Dendritic cell treated with granulocyte-macrophage colony-stimulating factor and Interleukin-4, amounts not matched to agents 40 ng/mL and 50 ng/mL, for 4 days (primary cell): ENCODE measurements around the gene RORB.
A peak's percentile ranks its signal among the peaks of the same experiment; 100 is the strongest.

ENCODE experiments used
- H3K27ac Mint-ChIP-seq: one replicate; pipeline ENCODE4 v1.8.0; 2022; ENCODE audit warnings: mild to moderate bottlenecking, mixed read lengths
- H3K27me3 Mint-ChIP-seq: one replicate; pipeline ENCODE4 v1.8.0; 2022; ENCODE audit warnings: mild to moderate bottlenecking, mixed read lengths
- H3K36me3 Mint-ChIP-seq: one replicate; pipeline ENCODE4 v1.8.0; 2022; ENCODE audit warnings: low read depth, mixed read lengths
- H3K4me1 Mint-ChIP-seq: one replicate; pipeline ENCODE4 v1.8.0; 2022; ENCODE audit warnings: low read depth, mixed read lengths
- H3K4me3 Mint-ChIP-seq: one replicate; pipeline ENCODE4 v1.8.0; 2022; ENCODE audit warnings: mild to moderate bottlenecking, moderate library complexity, mixed read lengths
- H3K9me3 Mint-ChIP-seq: one replicate; pipeline ENCODE4 v1.8.0; 2022; ENCODE audit warnings: mixed read lengths
- intact Hi-C: fragments of 100-400 bp; cut with micrococcal nuclease; formaldehyde crosslinking; loops from one replicate; pipeline ENCODE4 v1.15.0; 2022

The RORB gene

DNA sequence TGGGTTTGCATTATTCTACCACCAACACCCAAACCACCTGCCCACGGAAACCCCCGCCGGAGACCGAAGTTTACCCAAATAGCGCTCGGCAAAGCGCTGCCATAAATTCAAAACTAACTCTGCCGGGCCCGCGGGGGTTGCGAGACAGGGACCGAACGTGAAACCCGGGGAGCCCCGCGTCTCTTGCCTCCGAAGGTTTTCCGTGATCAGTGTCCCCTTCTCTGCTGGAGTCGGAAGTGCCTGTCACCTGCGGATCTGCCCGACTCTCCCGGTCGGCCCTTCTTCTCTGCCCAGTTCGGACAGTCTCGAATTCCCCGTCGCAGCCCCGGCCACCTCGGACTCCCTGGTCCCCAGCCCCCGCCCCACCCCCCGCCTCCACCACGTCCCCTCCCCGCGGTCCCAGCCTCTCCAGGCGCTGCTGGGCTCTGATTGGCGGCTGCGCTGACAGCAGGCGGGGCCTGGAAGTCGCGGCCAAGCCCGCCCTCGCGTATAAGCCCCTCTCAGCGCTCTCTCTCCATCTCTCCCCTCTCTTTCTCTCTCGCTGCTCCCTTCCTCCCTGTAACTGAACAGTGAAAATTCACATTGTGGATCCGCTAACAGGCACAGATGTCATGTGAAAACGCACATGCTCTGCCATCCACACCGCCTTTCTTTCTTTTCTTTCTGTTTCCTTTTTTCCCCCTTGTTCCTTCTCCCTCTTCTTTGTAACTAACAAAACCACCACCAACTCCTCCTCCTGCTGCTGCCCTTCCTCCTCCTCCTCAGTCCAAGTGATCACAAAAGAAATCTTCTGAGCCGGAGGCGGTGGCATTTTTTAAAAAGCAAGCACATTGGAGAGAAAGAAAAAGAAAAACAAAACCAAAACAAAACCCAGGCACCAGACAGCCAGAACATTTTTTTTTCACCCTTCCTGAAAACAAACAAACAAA, at the start of gene RORB:
Gene RORB (plus strand): TSS at position 517 of the 929 bp plus-strand sequence. CDS start 642 bp downstream, outside the sequence.
- intact Hi-C loops, result no loop called here
- Mint-ChIP-seq H3K27ac (peak within 1 kb of the TSS; percentile 10), H3K27me3 (peaks cover 71% of the 10 kb centered on the region), H3K9me3 (no peaks in the 10 kb centered on the region), H3K4me3 (peak within 1 kb of the TSS; percentile 83), H3K4me1 (peaks cover 43% of the 10 kb centered on the region), H3K36me3 (peaks cover 8% of the 10 kb centered on the region)

DNA sequence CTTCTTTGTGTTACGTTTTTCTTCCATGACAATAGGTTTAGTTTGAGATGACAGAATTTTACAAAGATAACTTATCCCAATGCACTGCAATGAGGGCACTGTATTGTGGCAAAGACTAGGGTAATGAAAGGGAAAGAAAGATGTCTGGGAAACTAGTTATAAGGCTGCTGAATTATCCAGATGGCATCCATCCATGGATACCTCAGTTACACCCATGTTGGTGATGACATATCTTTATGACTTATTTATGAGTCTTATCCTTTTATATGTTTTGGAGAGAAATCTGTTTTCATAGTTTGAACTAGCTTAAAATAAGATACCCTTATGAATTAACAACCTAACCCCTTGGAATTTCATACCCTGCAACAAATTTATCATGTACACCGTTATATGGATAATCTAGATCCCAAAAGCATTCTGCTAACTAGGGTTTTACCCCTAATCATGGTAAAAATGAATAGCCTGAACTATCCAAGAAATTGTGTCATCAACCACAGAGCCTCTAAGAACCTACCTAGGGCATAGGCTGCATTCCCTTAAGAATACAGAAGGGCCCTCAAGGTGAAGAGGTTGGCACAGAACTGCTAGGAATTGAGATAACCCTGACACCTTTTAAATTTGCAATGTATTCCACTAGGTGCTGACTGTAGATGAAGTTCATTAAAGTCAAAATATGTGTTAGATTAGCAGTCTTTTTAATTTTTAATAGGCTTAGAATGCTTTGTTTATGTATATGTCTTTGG, 49.5 kb upstream of the RORB start:
- H3K36me3 Mint-ChIP-seq, result no peaks in the 10 kb centered on the region
- intact Hi-C loops, result no loop called here
- H3K4me3 Mint-ChIP-seq, result no peak overlapping the region
- H3K9me3 Mint-ChIP-seq, result peaks cover 7% of the 10 kb centered on the region
- H3K4me1 Mint-ChIP-seq, result no peaks in the 10 kb centered on the region
- no peak overlapping the region for H3K27ac Mint-ChIP-seq
- peaks cover 2% of the 10 kb centered on the region for H3K27me3 Mint-ChIP-seq

DNA sequence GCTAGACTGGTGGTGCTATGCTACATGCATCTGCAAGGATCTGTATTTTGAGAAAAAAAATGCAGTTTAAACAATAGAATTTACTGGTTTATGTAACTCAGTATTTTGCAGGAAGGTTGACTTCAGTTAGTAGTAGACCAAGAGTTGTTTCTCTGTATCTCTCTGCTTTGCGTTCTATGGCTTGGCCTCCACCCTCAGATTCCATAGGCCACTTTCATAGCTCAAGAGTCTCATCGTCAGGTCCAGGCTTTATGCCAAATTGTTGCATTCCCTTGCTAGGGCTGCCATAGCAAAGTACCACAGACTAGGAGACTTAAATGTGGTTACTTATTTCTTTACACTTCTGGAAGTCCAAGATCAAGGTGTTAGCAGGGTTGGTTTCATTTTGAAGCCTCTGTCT, 48.1 kb upstream of the RORB start:
- Mint-ChIP-seq H3K27ac (no peak overlapping the region), H3K4me1 (no peaks in the 10 kb centered on the region), H3K9me3 (peaks cover 9% of the 10 kb centered on the region), H3K36me3 (no peaks in the 10 kb centered on the region), H3K27me3 (peaks cover 2% of the 10 kb centered on the region), H3K4me3 (no peak overlapping the region)
- intact Hi-C loops, result no loop called here

DNA sequence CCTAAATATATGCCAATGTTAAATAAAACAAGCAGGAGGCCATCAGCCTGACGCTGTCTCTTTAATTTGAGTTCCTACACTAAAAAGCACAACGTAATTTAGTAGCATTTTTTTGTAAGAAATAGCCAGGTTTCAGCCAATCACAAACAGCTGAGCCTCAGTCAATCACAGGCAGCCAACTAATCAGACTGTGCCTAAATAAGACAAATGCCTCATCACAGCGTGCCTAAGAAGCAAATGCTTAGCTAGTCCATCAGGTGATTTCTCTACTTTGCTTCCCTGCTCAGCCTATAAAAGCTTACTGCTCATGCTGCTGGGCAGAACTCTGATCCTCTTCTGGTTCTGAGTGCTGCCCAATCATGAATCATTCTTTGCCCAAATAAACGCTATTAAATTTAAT, 38.3 kb upstream of the RORB start:
- no peaks in the 10 kb centered on the region for H3K36me3 Mint-ChIP-seq
- H3K9me3 Mint-ChIP-seq, result no peaks in the 10 kb centered on the region
- H3K27ac Mint-ChIP-seq, result no peak overlapping the region
- H3K27me3 Mint-ChIP-seq, result peaks cover 22% of the 10 kb centered on the region
- peaks cover 3% of the 10 kb centered on the region for H3K4me1 Mint-ChIP-seq
- no peak overlapping the region for H3K4me3 Mint-ChIP-seq
- intact Hi-C loops, result no loop called here

DNA sequence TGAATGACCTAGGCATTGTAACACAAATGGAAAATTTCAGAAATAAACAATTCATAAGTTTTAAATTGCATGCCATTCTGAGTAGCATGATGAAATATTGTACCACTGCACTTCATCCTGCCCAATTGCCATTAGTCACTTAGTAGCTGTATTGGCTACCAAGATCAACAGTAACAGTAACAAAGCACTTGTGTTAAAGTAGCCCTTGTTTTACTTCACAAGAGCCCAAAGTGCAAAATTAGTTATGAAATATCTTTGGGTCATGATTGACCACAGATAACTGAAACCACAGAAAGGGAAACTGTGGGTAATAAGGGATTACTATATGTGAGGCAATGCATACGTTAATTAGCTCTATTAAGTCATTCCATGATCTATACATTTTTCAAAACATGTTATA, 33.3 kb upstream of the RORB start:
- Mint-ChIP-seq H3K27ac (no peak overlapping the region), H3K9me3 (no peaks in the 10 kb centered on the region), H3K36me3 (no peaks in the 10 kb centered on the region), H3K27me3 (peaks cover 31% of the 10 kb centered on the region), H3K4me3 (no peak overlapping the region), H3K4me1 (peaks cover 4% of the 10 kb centered on the region)
- intact Hi-C loops, result no loop called here

DNA sequence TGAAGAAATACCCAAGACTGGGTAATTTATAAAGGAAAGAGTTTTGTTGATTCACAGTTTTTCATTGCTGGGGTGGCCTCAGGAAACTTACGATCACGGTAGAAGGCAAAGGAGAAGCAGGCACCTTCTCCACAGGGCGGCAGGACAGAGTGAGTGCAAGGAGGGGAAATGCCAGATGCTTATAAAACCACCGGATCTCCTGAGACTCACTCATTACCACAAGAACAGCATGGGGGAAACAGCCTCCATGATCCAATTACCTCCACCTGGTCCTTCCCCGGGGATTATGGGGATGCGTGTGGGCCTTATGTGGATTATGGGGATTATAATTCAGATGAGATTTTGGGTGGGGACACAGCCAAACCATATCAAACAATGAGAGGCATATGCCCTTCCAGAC, 18.5 kb upstream of the RORB start:
- no peaks in the 10 kb centered on the region for H3K36me3 Mint-ChIP-seq
- H3K4me3 Mint-ChIP-seq, result no peak overlapping the region
- peaks cover 21% of the 10 kb centered on the region for H3K9me3 Mint-ChIP-seq

DNA sequence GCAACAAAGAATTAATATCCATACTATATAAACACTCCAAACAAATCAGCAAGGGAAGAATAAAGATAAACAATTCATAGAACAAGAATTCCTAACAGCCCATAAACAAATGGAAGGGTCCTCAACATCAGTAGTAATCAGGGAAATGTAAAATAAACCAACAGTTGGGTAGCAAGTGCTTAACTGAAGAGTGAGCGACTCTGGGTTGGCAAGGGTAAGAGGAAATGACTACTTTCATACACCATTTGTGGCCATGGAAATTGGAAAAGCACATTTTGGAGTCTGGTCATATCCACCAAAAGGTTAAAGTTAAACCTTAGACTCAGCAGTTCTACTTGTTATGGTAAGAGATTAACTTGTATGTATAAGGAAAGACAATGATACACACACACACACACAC, 17.4 kb upstream of the RORB start:
- Mint-ChIP-seq H3K27me3 (peaks cover 7% of the 10 kb centered on the region), H3K4me3 (no peak overlapping the region), H3K4me1 (no peaks in the 10 kb centered on the region), H3K9me3 (peaks cover 21% of the 10 kb centered on the region), H3K36me3 (no peaks in the 10 kb centered on the region), H3K27ac (no peak overlapping the region)
- intact Hi-C loops, result no loop called here

More for the DNA sequence above, 18.5 kb upstream of the RORB start:
- H3K4me1 Mint-ChIP-seq, result no peaks in the 10 kb centered on the region
- peaks cover 7% of the 10 kb centered on the region for H3K27me3 Mint-ChIP-seq
- intact Hi-C loops, result no loop called here
- no peak overlapping the region for H3K27ac Mint-ChIP-seq

DNA sequence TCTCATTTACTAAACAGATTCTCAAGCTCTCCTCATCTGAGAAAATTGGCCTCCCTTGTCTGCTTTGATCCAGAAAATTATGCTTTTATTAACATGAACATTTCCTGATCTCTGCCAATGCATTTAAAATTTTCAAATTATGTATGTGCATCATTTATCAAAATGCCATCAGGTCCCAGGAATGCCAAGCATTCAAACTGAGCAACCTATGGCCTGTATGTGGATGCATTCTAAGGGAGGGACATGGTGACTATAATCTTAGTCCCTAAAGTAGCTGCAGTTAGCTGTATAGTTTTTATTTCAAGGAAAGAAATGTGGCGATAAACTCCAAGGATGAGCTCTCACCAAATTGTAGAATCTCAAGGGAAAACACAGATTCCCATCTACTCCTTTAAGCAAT, 9.7 kb upstream of the RORB start:
- no peaks in the 10 kb centered on the region for H3K4me1 Mint-ChIP-seq
- no peak overlapping the region for H3K27ac Mint-ChIP-seq
- H3K4me3 Mint-ChIP-seq, result no peak overlapping the region
- no peaks in the 10 kb centered on the region for H3K9me3 Mint-ChIP-seq
- intact Hi-C loops, result no loop called here
- peaks cover 20% of the 10 kb centered on the region for H3K27me3 Mint-ChIP-seq
- H3K36me3 Mint-ChIP-seq, result no peaks in the 10 kb centered on the region

DNA sequence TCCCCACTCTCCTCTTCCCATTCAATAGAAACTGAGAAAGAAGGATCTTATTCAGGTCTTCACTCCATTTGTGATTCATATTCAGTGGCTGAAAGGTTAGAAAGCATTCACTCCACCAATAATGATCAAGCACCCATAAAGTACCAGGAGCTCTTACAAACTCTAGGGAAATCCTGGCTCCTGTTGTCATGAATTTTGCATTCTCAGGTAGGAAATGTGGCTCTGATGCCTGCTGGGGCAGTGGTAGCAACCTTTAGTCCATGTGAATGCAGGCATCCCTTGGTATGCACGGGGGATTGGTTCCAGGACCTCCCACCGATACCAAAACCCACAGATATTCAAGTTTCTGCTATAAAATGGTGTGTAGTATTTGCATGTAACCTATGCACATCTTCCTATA, 3.6 kb upstream of the RORB start:
- Mint-ChIP-seq H3K4me3 (no peak overlapping the region), H3K4me1 (peaks cover 22% of the 10 kb centered on the region), H3K9me3 (no peaks in the 10 kb centered on the region), H3K27me3 (peaks cover 50% of the 10 kb centered on the region), H3K36me3 (peaks cover 8% of the 10 kb centered on the region), H3K27ac (no peak overlapping the region)
- intact Hi-C loops, result no loop called here

DNA sequence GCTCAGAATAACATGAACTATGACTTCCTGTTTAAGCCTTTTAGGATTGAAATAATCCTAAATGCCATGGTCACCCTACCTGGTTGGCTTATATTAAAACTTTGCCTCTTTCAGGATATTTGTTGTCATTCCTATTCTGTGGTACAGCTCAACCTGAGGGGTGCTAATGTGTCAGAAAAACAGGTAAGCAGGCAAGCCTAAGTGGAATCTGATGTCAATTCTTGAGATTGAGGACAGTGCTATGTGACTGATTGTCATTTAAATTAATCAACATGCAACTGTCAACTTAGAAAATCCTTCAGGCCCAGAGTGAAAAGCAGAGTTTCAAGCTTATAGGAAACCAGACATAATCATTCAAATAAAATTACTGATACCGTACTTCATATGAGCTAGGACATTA, 2.6 kb upstream of the RORB start:
- intact Hi-C loops, result no loop called here
- Mint-ChIP-seq H3K27me3 (peaks cover 57% of the 10 kb centered on the region), H3K9me3 (no peaks in the 10 kb centered on the region), H3K27ac (no peak overlapping the region), H3K4me1 (peaks cover 32% of the 10 kb centered on the region), H3K36me3 (peaks cover 8% of the 10 kb centered on the region), H3K4me3 (no peak overlapping the region)

DNA sequence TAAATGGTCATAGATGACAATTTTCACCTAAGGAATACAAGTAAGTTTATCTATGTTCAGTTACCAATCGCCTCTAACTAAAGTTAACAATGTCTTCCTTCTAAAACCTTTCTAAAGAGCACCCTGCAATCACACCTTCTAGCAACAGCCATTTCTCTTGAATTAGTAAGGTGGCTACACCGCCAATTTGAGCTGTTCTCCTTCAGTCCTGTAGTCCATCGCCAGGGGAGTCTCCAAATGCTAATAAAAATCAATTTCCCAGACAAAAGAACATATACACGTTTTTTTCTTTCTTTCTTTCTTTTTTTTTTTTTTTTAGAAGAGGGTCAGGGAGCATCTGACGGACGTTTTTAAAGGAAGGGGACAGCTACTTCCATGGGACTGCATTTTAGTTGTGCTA, 729 bp upstream of the RORB start:
- peaks cover 74% of the 10 kb centered on the region for H3K27me3 Mint-ChIP-seq
- intact Hi-C loops, result no loop called here

DNA sequence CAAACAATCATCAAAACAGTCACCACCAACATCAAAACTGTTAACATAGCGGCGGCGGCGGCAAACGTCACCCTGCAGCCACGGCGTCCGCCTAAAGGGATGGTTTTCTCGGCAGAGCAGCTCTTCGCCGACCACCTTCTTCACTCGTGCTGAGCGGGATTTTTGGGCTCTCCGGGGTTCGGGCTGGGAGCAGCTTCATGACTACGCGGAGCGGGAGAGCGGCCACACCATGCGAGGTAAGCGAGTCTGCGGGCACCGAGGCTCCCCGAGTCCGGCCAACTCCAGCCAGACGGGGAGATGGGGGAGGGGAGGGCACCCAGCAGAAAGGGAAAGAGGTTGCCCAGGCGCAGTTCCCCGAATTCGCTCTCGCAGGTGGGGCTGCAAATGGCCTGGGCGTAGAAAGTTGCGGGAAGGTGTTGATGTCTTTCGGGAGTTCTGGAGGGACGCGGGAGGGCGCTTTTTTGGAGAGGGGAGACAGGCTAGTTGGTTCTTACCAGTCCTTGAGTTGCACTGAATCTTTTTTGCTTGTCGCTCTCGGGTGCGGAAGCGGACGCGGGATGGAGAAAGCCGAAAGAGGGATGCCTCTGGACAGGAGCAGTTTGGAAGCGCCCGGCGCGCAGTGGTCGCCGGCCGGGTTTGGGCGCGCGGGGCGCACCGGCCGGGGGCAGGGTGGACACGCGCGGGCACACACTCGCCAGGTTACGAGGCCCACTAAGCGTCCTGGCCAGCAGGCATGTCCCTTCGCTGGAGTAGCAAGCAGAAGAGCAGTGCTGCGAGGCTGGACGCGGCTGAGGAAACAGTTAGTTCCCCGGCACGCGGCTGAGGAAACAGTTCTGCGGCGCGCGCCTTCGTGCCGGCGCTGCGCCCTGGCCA, 849 bp downstream of the RORB start:
- intact Hi-C loops, result no loop called here
- Mint-ChIP-seq H3K9me3 (no peaks in the 10 kb centered on the region), H3K4me3 (peak overlapping the region; percentile 83), H3K36me3 (peaks cover 8% of the 10 kb centered on the region), H3K4me1 (peaks cover 43% of the 10 kb centered on the region), H3K27ac (no peak overlapping the region), H3K27me3 (peaks cover 66% of the 10 kb centered on the region)

More for the DNA sequence above, 729 bp upstream of the RORB start:
- Mint-ChIP-seq H3K36me3 (peaks cover 8% of the 10 kb centered on the region), H3K27ac (no peak overlapping the region), H3K9me3 (no peaks in the 10 kb centered on the region), H3K4me1 (peaks cover 43% of the 10 kb centered on the region), H3K4me3 (peak overlapping the region; percentile 83)

DNA sequence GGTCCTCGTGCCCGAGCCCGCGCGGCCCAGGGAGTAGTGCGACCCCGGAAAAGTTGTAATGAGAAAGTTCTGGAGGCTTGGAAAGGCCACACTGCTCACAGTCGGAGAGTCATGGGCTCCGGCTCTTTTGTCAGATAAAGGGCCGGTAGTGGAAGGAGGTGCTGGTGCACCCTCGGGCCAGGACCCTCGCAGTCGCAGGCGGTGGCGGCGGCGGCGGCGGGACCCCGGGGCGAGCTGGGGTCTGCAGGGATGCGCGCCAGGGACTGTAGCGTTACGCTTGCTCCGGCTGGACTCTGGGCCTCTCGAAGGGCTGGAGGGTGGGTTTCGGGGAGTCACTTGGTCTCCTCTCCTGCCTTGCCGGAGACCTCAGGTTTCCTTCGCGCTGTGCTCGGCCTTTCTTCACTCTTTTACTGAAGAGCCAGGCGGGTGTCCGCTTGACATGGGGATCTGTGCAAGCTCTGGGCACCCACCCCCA, 1.5 kb downstream of the RORB start:
- intact Hi-C loops, result no loop called here
- H3K27me3 Mint-ChIP-seq, result peaks cover 63% of the 10 kb centered on the region
- H3K36me3 Mint-ChIP-seq, result peaks cover 8% of the 10 kb centered on the region
- no peak overlapping the region for H3K27ac Mint-ChIP-seq
- H3K4me3 Mint-ChIP-seq, result peak overlapping the region; percentile 83
- no peaks in the 10 kb centered on the region for H3K9me3 Mint-ChIP-seq
- H3K4me1 Mint-ChIP-seq, result peaks cover 43% of the 10 kb centered on the region
